HG02759 (cell line): ENCODE measurements around the gene DDT.
"Not testable (repeated sequence)": the region's sequence is repeated elsewhere in the genome, so short reads cannot be mapped to it uniquely, and the experiment has no call there.

ENCODE experiments used
- ATAC-seq: cut with Tn5 transposase; IDR thresholded peaks from one replicate; pipeline ENCODE4 v1.9.1; 2021; ENCODE audit warnings: mild to moderate bottlenecking, moderate library complexity; ENCODE audit not compliant: unreplicated experiment

Gene DDT

DNA sequence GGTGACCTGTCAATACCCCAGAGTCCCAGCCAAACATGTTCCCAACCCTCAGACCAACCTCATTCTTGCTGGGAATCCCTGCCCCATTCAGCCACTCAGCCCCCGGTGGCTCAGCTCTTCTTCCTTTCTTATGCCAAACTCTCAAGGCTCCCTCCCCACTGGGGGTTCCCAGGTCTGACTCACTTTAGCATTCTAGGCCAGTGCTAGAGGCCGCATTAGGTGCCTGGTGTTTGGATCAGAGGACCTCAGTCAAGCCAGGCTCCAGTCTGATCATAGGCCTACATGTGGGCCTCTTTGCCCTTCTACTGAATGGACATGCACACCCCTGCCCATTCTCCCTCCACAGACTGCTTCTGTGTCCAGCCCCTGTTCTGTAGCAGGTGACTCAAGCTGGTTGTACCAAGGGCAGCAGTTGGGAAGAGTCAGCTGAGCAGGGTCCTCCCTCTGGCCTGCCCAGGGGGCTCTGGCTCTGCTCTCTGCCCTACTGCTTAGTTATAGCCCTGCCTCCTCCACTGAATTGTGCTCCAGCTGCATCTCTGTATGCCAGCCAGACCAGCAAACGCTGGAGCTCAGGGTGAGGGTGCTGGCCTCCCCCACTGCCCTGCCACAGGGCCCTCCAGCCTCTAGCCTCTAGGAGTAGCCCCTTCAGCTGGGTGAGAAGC, 15.5 kb upstream of the DDT start:
- not testable (repeated sequence) for ATAC-seq

GRCh38 chr22:23986538-23987178, 12.4 kb upstream of the DDT start:
- ATAC-seq, result not testable (repeated sequence)

DNA sequence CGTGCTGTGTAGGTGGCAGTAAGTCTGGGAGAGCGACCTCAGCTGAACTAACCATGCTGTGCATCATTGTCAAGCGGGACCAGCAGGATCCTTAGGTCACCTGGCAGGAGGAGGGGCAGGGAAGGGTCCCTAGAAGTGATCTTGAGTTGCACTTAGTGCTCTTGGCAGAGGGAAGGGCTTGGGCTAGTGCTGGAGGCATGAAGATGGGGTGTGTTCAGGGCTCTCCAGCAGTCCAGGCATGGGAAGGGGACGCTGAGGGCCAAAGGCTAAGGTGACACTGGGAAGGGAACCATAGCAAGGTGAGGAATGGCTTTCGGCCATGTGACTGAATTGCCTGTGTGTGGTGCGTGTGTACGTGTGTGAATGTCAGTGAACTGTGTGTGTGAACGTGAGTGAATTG, 11.8 kb upstream of the DDT start:
- not testable (repeated sequence) for ATAC-seq

GRCh38 chr22:23984430-23984829, 10.2 kb upstream of the DDT start:
- no peak for ATAC-seq

DNA sequence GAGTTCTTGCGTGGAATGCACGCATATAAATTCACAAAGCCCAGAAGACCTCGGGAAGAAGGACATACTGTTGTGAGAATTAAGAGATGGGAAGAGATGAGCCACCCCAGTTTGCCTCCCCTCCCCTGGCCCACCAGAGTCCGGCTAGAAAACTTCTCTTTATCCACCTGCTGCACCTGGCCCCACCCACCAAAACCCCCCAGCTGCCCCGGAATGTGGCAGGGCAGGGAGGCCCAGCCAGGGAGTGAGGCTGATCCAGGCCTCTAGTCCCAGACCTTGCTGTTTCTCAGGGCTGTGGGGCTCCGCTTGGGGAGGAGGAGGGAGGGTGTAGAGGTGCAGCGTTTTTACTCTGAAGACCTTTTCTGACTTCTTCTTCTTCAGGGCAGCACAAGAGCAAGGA, 6.3 kb upstream of the DDT start:
- not testable (repeated sequence) for ATAC-seq

GRCh38 chr22:23979557-23980240, 5.5 kb upstream of the DDT start, which contains the start of gene GSTT2:
GSTT2 (plus strand) TSS chr22:23980134.
- not testable (repeated sequence) for ATAC-seq

DNA sequence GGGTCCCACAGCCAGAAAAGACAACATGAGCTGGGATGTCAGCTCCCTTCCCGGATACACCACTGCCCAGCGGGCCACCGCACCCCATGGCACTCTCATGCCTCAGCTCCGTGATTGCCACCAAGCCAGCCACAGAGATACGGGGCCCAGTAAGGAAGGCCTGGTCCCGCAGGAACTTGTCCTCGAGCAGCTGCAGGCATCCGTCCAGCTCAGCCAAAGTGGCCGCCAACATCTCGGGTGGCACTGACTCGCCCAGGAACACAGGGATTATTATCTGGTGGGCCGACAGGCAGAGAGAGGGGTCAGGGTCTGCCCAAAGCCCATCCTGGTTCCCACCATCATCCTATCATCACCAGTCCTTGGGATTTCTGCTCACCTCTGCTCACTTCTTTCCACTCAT, 3.1 kb upstream of the DDT start:
- not testable (repeated sequence) for ATAC-seq

DNA sequence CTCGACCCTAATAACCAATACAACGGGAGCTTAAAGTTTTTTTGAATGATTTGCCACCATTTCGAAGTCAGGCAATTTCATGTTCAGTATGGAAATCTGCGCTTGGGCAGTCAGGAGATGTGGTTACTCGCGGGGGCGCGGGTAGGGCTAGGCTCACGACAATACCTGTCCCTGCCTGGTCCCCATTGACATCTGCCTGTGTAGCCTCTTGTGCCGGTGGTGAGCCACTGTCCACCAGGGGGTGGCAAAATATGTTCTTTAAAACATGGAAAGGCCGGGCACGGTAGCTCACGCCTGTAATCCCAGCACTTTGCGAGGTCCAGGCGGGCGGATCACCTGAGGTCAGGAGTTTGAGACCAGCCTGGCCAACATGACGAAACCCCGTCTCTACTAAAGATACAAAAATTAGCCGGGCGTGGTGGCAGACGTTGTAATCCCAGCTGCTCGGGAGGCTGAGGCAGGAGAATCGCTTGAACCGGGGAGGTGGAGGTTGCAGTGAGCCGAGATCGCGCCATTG, 653 bp upstream of the DDT start:
- peak; percentile 37 for ATAC-seq

DNA sequence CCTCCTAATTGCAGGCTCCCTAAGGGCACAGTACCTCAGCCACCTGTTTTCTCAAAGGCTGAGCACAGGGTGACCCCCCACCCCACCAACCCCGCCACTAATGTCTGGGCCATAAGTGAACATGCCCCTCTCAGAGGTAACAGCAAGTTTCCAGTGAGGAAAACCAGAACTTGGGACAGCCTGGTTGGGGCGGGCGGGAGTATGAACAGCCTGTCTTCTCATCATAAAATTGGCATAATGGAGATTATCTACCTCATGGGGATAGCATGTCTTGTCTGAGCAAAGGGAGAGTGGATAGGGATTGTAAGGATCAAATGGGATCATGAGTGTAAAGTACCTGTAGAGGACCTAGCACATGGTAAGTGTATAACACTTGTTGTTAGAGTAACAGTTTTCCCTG, 2.3 kb downstream of the DDT start:
- not testable (repeated sequence) for ATAC-seq

GRCh38 chr22:23970816-23971486, 3.3 kb downstream of the DDT start:
- no peak for ATAC-seq

DNA sequence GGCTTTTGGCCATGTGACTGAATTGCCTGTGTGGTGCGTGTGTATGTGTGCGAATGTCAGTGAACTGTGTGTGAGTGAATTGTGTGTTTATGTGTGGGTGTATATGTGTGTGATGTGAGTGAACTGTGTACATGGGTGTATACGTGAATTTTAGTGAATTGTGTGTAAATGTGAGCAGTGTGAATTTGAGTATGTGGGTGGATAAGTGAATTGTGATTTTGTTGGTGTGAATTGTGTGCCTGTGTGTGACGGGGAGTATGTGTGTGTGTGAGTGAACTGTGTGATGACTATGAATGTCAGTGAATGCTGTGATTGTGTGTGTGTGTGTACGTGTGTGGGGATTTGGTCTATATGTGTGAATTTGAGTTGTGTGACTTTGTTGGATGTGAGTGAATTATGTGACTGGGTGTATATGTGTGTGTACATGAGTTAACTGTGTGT, 4.0 kb downstream of the DDT start:
- ATAC-seq, result no peak

GRCh38 chr22:23969071-23969470, 5.2 kb downstream of the DDT start:
- ATAC-seq, result no peak

- ATAC-seq, result peak; percentile 95
Measured at GRCh38 chr22:23966568-23966967, 7.7 kb downstream of the DDT start, which contains the start of gene DDTL. DDTL (plus strand) TSS chr22:23966888; CDS start chr22:23966915, 27 bp downstream.

DNA sequence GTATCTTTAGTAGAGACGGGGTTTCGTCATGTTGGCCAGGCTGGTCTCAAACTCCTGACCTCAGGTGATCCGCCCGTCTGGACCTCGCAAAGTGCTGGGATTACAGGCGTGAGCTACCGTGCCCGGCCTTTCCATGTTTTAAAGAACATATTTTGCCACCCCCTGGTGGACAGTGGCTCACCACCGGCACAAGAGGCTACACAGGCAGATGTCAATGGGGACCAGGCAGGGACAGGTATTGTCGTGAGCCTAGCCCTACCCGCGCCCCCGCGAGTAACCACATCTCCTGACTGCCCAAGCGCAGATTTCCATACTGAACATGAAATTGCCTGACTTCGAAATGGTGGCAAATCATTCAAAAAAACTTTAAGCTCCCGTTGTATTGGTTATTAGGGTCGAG, 8.1 kb downstream of the DDT start:
- ATAC-seq, result peak; percentile 23

DNA sequence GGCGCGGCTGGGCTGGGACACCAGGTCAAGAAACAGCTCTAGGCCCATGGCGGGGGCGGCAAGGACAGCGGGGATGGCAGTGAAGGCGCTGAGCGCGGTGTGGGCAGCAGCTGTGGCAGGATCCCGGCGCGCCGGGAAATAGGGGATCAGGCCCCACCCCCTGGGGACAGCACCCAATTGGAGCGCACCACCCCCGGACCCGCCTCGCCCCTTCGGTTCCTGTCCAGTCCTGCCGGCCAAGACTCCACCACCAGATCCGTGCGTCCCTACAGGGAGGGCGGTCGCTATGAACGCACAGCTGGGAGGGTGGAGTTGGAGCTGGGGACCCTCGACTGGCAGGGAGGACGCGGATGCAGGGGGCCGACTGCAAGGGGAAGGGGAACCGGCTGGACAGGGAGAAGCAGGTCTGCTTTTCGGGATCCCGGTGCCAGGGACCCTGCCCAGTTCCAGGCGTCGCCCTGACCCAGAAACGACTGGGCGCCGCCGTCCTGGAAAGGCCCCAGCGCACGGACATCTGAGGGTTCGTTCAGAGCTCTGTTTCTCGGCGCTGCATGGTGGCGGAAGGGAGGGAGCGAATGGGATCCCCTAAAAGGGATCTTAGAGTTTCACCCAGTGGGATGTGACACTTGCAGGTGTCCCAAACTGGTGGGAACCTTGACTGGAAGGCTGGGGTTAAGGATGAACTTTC, 13.0 kb downstream of the DDT start, which contains the start of gene GSTT2B:
GSTT2B (minus strand) TSS at position 112 of the 688 bp plus-strand sequence; CDS start at position 48, 64 bp downstream.
- ATAC-seq, result not testable (repeated sequence)

- not testable (repeated sequence) for ATAC-seq
Measured at GRCh38 chr22:23956301-23956900, 17.8 kb downstream of the DDT start.

GRCh38 chr22:23955886-23956285, 18.4 kb downstream of the DDT start:
- not testable (repeated sequence) for ATAC-seq

GRCh38 chr22:23954991-23955305, 19.3 kb downstream of the DDT start:
- not testable (repeated sequence) for ATAC-seq

DNA sequence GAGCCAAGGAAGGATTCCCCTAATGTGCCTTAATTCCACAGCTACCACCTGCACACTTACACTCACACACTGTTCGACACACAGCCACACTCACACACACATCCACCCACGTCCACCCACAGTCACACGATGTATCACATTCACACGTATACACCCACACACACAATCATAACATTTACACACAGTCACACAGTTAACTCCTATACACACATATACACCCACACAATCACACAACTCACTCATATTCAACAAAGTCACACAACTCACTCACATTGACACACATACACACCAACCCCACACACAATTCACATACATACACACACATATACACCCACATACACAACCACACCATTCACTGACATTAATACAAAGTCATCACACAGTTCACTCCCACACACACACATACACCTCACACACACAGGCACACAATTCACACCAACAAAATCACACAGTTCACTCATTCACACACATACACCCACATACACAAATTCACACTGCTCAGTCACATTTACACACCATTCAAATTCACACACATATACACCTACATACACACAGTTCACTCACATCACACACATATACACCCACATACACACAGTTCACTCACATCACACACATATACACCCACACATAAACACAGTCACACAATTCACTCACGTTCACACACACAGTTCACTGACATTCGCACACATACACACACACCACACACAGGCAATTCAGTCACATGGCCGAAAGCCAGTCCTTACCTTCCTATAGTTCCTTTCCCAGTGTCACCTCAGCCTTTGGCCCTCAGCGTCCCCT, 19.8 kb downstream of the DDT start:
- ATAC-seq, result not testable (repeated sequence)
